ENCODE data around the gene CERS1.

Gene CERS1

GRCh38 chr19:18858906-18859646 is 36.9 kb downstream of the CERS1 start:
- in situ Hi-C loops (cut with MboI; ENCODE audit: low sequenced_read_pairs): loop anchor here (10.0 kb wide), 1 partner anchor 404 kb away; no protein-coding TSS in a partner anchor

DNA sequence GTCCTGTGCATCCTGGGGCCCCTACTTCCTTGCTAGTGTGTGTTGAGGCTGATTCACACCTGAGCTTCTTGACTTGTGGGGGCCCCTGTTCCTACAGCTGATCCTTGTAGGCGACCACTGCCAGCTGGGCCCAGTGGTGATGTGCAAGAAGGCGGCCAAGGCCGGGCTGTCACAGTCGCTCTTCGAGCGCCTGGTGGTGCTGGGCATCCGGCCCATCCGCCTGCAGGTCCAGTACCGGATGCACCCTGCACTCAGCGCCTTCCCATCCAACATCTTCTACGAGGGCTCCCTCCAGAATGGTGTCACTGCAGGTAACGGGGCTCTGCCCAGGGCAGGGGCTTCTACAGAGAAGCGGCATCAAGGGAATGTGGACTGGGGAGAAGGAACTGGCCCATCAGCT is 38.7 kb downstream of the CERS1 start:
- in situ Hi-C loops (cut with MboI; ENCODE audit: low sequenced_read_pairs): loop anchor here (10.0 kb wide), 1 partner anchor 402 kb away; no protein-coding TSS in a partner anchor

DNA sequence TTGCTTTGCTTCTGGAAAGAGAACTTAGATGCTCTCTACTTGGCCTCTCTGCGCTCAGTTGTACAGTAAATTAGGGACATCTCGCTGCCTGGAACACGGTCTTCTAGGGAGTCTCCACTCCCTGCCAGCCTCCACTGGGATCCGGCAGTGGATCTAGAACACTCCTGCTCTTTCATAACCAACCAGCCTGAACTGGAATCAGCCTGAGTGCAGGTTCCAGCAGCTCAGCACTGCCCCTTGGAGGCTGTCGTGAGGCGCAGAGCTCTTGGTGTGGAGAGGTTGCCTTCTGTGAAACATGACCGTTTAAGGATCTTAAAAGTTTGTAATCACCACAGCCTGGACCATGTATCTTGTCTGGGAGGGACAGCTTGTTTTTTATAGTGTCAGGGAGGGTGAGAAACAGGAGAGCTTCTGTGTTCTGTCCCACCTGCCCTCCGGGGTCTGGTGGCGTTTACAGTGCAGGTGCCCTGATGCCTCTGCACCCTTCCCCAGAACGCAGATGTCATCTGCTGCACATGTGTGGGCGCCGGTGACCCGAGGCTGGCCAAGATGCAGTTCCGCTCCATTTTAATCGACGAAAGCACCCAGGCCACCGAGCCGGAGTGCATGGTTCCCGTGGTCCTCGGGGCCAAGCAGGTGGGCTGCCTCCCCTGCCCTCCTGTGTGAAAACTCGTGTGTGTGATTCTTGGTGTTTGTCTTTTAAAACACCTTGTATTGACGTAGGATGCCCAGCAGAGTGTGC is 39.4 kb downstream of the CERS1 start:
- in situ Hi-C loops (cut with MboI; ENCODE audit: low sequenced_read_pairs): loop anchor here (10.0 kb wide), 1 partner anchor 402 kb away; no protein-coding TSS in a partner anchor

GRCh38 chr19:18855647-18856384 is 40.1 kb downstream of the CERS1 start:
- in situ Hi-C loops (cut with MboI; ENCODE audit: low sequenced_read_pairs): loop anchor here (10.0 kb wide), 1 partner anchor 401 kb away; no protein-coding TSS in a partner anchor

DNA sequence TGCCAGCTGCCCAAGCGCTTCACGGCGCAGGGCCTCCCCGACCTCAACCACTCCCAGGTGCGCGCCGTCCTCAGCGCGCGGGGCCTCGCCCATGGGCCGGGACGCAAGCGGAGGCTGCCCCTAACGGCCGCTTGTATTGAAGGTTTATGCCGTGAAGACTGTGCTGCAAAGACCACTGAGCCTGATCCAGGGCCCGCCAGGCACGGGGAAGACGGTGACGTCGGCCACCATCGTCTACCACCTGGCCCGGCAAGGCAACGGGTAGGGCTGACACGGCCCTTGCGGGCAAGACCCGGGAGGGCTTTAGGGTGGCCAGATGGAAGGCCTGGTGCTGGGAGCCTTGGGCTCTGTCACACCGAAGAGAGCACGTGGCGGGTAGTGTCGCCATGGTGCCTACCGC is 41.0 kb downstream of the CERS1 start:
- in situ Hi-C loops (cut with MboI; ENCODE audit: low sequenced_read_pairs): loop anchor here (10.0 kb wide), 1 partner anchor 400 kb away; no protein-coding TSS in a partner anchor

DNA sequence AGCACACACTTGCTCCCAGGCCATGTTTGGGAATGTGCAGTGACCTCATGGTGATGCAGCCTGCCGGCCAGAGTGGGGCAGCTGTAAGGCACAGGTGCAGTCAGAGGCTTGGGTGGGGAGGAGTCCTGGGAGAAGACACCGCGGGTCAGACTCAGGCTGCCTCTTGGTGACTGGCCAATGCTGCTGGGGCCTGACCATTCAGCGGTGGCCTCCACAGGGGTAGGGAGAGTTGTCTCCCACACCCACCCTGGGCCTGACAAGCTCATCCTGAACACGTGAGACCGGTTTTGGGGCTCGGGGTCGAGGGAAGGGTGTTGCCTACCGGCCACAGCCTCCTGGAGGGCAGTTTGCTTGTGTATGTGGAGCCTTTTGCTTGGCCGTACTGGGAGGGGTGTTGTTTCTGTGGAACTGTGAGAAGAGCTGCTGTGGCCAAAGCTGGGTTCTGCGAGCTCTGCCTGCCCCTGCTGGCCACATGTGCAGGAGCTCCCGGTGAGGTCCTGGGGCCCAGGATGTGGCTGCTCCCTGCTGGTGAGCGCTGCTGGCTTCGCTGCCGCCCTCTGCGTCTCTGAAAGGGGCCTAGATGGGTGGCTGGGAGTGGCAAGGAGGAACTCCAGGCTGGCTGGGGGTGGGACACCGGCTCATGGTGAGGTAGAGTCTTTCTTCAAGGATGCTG is 42.1 kb downstream of the CERS1 start:
- in situ Hi-C loops (cut with MboI; ENCODE audit: low sequenced_read_pairs): loop anchor here (10.0 kb wide), 1 partner anchor 399 kb away; no protein-coding TSS in a partner anchor

- in situ Hi-C loops (cut with MboI; ENCODE audit: low sequenced_read_pairs): loop anchor here (10.0 kb wide), 1 partner anchor 398 kb away; no protein-coding TSS in a partner anchor
Observed at GRCh38 chr19:18852648-18853047, 43.3 kb downstream of the CERS1 start.

DNA sequence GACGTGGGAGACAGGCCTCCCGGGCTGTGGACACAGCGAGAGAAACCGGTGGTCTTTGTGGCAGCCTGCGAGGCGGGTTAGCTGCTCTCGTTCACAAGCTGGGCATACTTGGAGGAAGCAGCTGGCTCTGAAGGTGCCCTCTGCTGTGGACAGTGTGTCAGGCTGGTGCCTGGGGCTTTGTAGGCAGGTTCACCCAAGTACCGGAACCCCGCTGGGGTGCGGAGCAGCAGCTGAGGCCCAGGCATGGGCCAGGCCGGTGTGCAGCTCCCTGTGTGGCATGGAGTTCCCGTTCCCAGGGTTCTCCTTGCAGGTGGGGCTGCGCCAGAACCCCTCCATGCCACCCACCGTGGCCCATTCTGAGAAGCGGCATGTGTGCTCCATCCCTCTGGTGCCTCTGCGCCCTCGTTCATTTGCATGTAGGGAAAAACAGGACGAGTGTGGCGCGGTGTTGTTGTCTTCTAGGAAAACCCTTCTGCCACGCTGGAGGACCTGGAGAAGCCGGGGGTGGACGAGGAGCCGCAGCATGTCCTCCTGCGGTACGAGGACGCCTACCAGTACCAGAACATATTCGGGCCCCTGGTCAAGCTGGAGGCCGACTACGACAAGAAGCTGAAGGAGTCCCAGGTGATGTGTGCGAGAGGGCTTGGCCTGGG is 44.2 kb downstream of the CERS1 start:
- in situ Hi-C loops (cut with MboI; ENCODE audit: low sequenced_read_pairs): loop anchor here (10.0 kb wide), 1 partner anchor 397 kb away; no protein-coding TSS in a partner anchor

GRCh38 chr19:18850471-18851375 is 45.2 kb downstream of the CERS1 start:
- in situ Hi-C loops (cut with MboI; ENCODE audit: low sequenced_read_pairs): loop anchor here (10.0 kb wide), 1 partner anchor 396 kb away; no protein-coding TSS in a partner anchor

GRCh38 chr19:18849838-18850400 is 46.0 kb downstream of the CERS1 start:
- in situ Hi-C loops (cut with MboI; ENCODE audit: low sequenced_read_pairs): loop anchor here (10.0 kb wide), 1 partner anchor 395 kb away; no protein-coding TSS in a partner anchor

DNA sequence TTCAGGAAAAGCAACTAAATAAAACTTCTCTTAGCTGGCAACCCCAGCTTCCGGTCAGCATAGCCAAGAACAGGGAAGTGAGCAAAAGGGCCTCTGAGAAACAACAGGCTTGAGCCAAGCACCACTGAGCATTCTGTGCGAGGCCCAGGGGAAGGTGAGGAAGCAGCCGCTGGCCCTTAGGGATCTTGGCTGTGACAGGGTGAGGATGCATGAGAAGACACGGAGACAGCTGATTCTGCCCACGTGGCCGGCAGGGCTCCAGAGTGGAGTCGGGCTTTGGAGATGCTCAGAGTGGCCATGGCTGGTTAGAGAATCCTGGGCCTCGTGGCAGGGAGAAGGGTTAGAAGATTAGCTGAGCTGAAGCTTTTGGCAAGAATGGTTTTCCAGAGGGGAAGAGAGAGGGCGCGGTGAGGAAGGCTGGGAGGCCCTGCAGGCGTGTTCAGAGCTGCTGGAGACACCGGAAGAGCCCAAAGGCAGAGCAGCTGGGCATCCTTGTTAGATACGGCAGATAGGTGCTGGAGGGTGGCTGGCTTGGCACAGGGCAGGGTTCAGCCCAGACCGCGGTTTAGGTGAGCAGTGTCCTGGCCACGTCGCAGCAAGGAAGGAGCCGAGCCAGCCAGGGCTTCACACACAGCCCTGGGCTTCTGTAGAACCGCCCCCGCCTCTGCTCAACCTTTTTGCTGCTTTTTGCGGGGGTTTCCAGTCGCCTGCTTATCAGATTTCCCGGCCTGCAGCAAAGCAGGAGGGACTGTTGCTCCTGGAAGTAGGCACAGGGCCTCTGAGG is 46.9 kb downstream of the CERS1 start:
- in situ Hi-C loops (cut with MboI; ENCODE audit: low sequenced_read_pairs): no loop called here

GRCh38 chr19:18847549-18848463 is 48.2 kb downstream of the CERS1 start:
- in situ Hi-C loops (cut with MboI; ENCODE audit: low sequenced_read_pairs): no loop called here

DNA sequence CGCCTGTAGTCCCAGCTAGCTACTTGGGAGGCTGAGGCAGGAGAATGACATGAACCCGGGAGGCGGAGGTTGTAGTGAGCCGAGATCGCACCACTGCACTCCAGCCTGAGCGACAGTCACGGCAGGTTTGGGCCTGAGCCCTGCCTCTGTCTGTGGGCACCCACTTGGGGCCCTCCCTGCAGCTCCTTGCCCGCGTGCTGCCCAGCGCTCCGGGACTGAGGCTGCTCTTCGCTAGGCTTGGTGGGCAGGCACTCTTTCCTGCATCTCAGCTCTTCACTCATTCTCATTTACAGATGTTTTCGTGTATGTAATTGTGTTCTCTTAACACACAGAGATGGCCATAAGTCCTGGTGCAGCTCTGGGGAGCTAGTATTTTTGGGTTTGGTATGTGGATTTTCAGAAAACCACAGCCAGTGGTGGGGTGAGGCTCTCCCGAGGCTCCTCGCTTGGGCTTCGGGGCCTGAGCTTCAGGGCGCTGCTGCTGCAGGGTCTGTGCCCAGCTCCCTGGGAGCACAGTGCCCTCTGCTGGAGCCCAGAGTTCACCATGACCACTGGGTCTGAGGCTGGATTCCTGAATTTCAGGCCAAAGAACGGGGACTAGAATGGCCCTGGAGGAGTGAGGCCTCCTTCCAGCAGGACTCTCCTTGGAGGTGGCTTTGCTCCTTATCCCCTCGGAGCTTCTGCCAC is 49.0 kb downstream of the CERS1 start:
- in situ Hi-C loops (cut with MboI; ENCODE audit: low sequenced_read_pairs): no loop called here

- in situ Hi-C loops (cut with MboI; ENCODE audit: low sequenced_read_pairs): no loop called here
Observed at GRCh38 chr19:18845961-18846360, 50.0 kb downstream of the CERS1 start.

- in situ Hi-C loops (cut with MboI; ENCODE audit: low sequenced_read_pairs): no loop called here
Observed at GRCh38 chr19:18844806-18845329, 51.1 kb downstream of the CERS1 start.

DNA sequence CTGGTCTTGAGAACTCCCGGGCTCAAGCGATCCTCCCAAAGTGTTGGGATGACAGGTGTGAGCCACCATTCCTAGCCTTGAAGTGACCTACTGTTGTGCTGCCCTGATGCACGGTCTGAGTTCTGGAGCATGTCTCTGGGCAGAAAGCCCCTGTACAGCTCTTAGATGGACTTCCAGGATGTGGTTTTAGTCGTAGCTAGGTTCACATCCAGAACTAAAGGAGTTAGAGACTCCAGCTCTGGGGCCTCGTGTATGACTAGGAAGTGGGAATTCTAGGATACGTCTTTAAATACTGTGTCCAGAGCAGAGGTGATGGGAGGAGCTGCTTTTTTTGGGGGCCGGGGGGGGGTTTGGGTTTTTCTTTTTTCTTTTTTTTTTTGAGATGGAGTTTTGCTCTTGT is 52.0 kb downstream of the CERS1 start:
- in situ Hi-C loops (cut with MboI; ENCODE audit: low sequenced_read_pairs): no loop called here

Data from HL-60/S4 (cell line).